ENCODE data around the gene TAAR6.
"Not testable (repeated sequence)": the region's sequence is repeated elsewhere in the genome, so short reads cannot be mapped to it uniquely, and the experiment has no call there.

Gene TAAR6

GRCh38 chr6:132570221-132570777 lies at the start of gene TAAR6:
TSS of gene TAAR6 (plus strand) at chr6:132570322. CDS start at chr6:132570322, 0 bp downstream.
- DNase-seq (ENCODE audit: low read depth in 2 of 2), result no peak

GRCh38 chr6:132520953-132521352 lies 49.2 kb upstream of the TAAR6 start:
- no peak for DNase-seq (ENCODE audit: low read depth in 2 of 2)

DNA sequence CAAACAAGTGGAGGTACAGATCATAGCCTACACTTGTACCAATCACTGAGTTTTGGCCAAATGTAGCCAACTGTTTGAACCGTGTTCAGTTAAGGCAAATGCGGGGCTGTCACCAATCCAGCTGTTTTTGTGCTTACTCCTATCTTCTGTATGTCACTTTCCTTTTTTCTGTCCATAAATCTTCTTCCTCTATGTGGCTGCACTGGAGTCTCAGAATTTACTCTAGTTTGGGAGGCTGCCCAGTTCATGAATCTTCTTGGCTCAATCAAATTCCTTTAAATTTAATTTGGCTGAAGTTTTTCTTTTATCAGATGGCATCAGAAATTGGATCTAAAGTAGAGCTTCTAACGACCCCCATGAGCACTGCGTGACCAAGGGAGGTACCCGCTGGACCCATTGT lies 45.5 kb upstream of the TAAR6 start:
- no peak for DNase-seq (ENCODE audit: low read depth in 2 of 2)

DNA sequence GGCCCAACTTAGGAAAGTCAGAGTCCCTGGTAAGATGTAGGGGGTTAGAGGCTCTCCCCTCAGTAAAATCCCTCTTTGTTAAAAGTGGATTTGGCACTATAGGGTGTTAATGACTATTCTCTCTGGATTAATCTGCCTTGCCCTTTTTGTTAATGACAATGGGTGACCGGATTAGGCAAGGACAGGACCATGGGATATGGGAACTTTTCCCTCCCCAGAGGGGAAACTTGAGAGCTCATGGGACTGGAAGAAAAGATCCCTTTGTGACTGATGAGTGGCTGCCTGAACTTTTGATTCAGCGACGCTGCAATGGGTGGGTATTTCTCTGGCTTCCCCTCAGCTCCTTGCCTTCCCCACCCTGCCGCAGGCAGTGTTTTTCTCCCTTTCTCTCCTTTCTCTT lies 44.3 kb upstream of the TAAR6 start:
- no peak for DNase-seq (ENCODE audit: low read depth in 2 of 2)

DNA sequence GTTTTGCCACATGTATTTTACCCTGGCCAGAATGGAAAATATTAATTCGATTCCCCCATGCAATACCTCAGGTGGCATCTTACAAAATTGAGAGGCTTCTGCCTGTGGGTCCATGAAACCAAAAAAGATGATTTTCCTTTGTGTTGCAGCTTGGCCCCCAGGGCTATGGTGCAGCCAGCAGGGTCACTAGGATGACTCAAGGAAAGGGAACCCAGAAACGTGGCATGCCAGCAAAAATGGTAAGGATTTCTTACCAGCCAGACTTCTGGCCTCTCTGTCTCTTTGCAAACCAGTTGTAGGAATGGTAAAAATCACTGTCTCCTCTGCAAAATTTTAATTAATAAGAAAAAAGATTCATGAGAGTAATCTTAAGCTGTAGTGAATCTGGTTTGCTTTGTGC lies 43.7 kb upstream of the TAAR6 start:
- no peak for DNase-seq (ENCODE audit: low read depth in 2 of 2)

DNA sequence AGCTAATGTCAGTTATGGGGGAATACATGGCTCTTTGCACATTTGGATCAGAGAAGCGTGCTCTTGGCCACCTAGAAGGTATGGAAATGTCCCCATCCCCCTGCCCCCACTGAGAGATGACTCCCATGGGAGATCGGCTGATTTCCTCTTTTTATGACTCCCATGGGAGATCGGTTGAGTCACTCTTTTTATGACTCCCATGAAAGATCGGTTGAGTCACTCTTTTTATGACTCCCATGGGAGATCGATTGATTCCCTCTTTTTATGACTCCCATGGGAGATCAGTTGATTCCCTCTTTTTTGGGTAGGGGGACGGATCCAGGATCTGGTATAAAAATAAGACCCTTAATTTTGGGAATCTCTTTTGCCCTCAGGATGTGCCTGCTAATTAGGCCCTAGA lies 42.3 kb upstream of the TAAR6 start:
- no peak for DNase-seq (ENCODE audit: low read depth in 2 of 2)

DNA sequence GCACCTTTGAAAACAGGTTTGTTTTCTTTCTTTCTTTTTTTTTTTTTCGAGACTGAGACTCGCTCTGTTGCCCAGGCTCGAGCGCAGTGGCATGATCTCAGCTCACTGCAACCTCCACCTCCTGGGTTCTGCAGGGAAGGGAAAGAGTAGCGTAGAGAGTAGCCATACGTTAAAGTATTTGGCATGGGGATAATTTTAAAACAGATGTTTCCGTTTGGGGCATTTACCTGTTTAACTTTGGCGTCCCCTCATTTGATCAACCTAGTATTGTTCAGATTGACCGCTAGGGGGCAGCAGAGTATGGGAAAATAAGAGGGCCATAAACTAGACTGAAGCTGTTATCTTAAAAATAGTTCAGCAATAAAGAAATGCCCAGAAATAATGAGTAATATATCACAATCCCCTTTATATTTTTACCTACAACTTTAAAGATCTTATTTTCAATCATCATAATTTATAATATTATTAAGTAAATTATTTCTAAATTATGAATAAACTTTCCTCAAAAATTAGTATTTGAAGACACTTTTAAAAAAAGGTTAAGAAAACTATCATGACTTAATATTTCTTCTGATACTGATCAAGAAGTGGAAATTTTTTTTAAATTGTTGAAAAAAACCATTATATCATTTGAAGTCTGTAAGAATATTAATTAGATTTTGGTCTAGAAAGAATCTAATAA lies 39.7 kb upstream of the TAAR6 start:
- DNase-seq (ENCODE audit: low read depth in 2 of 2), result peak in 1 of 2 donors; percentile 27

GRCh38 chr6:132534546-132534945 lies 35.6 kb upstream of the TAAR6 start:
- not testable (repeated sequence) for DNase-seq (ENCODE audit: low read depth in 2 of 2)

- DNase-seq (ENCODE audit: low read depth in 2 of 2), result no peak
Observed at GRCh38 chr6:132537145-132537544, 33.0 kb upstream of the TAAR6 start.

DNA sequence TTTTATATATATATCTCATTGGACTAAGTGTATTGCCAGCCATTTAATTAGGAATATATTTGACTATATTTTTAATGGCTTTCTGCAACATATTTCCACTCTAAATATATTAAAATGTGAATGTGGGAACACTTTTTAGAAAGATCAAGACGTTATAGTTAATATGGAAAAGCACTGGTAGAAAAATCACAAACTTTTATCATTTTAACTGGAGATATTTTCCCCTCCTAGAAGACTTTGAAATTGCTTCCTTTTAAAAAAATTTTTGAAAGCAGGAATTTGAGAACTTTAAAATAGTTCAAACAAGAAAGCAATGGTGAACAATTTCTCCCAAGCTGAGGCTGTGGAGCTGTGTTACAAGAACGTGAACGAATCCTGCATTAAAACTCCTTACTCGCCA lies 32.1 kb upstream of the TAAR6 start, which contains the start of gene TAAR9:
TSS of gene TAAR9 (plus strand) at position 301 of the 400 bp plus-strand sequence. CDS start at position 314, 13 bp downstream.
- DNase-seq (ENCODE audit: low read depth in 2 of 2), result no peak

DNA sequence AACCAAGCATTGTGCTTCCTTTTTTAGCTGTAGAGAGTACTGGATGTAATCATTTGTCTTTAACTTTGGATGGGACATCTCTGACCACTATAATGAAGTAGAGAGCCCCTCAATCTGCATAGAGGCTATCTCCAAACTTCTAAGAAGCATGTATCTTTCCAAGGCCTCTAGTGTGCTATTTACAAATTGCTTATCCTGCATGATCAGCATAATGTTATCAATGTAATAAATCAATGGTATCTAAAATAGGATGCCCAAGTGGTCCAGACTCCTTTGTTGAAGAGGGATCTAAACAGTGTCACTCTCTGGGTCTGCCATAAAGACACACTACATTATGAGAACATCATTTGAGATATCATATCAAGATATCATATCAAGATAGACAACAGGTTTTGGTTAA lies 25.3 kb upstream of the TAAR6 start:
- DNase-seq (ENCODE audit: low read depth in 2 of 2), result no peak

GRCh38 chr6:132548746-132549463 lies 21.2 kb upstream of the TAAR6 start:
- no peak for DNase-seq (ENCODE audit: low read depth in 2 of 2)

GRCh38 chr6:132551214-132551613 lies 18.9 kb upstream of the TAAR6 start:
- no peak for DNase-seq (ENCODE audit: low read depth in 2 of 2)

GRCh38 chr6:132552372-132552771 lies 17.8 kb upstream of the TAAR6 start, which contains the start of gene TAAR8:
TSS of gene TAAR8 (plus strand) at chr6:132552672. CDS start at chr6:132552693, 21 bp downstream.
- no peak for DNase-seq (ENCODE audit: low read depth in 2 of 2)

DNA sequence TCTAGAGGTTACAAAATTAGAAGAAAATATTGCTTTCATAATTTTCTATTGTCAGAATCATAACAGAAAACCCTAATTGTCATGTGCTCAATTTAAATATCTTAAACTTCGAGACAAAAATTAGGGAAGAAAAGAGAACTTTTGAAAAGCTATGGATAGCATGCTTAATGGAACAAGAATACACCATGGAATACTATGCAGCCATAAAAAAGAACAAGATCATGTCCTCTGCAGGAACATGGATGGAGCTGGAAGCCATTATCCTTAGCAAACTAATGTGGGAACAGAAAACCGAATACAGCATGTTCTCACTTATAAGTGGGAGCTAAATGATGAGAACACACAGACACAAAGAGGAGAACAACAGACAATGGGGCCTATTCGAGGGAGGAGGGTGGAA lies 10.0 kb upstream of the TAAR6 start:
- not testable (repeated sequence) for DNase-seq (ENCODE audit: low read depth in 2 of 2)

DNA sequence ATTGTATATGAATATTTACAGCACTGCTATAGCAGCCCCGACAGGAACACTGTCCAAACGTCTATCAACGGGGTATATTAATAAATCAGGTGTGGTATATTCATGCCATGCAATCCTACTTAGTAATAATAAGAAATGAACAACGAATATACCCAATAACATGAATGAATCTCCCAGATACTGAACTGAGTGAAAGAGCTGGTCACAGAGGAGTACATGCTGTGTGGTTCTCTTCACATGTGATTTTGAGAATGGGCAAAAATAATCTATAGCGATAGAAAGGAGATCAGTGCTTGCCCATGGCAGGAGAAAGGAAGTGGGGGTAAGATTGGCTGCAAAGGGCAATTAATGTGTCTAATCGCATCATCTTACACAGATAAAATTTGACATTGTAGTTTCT lies 3.7 kb upstream of the TAAR6 start:
- no peak for DNase-seq (ENCODE audit: low read depth in 2 of 2)

DNA sequence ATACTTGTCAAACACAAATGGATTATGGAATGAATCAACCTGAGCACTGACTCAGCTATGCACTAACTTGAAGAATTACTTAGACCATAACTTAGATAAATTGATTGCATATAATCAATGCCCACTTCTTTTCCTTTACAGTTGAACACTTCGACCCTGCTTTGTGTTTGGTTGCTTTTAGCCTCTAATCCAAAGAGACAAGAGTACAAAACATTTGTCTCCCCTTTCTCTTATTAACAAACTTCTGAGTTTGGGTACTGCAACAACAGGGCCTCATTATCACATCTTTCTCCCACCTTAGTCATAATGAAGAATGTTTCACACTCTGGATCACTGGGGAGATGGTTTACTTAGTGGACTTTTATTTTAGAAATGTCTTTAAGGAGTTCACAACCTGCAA lies 2.6 kb upstream of the TAAR6 start:
- DNase-seq (ENCODE audit: low read depth in 2 of 2), result no peak

GRCh38 chr6:132568611-132569010 lies 1.5 kb upstream of the TAAR6 start:
- no peak for DNase-seq (ENCODE audit: low read depth in 2 of 2)

GRCh38 chr6:132569170-132569569 lies 952 bp upstream of the TAAR6 start:
- no peak for DNase-seq (ENCODE audit: low read depth in 2 of 2)

GRCh38 chr6:132571774-132572173 lies 1.7 kb downstream of the TAAR6 start:
- no peak for DNase-seq (ENCODE audit: low read depth in 2 of 2)

DNA sequence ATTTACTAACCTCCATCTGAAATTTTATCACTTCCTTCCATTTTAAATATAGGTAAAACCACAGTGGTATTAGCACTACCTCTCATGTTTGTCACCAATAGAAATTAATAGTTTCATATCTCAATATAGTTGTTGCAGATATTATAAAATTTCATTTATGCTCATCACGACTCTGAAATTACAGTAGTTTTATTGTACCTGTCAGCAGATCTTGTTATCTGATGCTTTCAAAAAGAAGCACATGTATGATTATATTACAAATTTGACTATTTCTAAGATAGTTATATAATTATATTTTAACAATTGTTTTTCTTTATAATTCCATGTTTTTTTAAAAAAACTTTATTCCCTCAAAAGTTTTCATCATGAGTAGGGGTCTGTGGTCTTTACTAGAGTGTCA lies 14.6 kb downstream of the TAAR6 start:
- DNase-seq (ENCODE audit: low read depth in 2 of 2), result no peak

DNA sequence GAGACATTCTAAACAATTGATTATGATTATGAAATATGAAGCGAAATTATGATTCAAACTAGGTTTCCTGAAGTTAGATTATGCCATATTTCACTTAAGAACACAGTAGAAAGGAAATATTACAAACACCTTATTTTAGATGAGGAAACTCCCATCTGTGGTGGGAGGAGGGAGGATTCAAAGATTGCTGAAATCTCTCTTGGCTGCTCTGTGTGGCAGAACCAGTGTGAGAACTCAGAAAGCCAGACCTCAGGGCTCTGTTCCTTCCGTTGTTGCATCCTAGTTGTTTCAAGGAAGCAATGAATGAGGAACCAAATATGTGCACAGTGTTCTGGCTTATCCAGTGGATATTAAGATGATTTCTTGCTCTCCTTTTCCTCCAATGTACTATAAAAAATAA lies 17.3 kb downstream of the TAAR6 start:
- no peak for DNase-seq (ENCODE audit: low read depth in 2 of 2)

DNA sequence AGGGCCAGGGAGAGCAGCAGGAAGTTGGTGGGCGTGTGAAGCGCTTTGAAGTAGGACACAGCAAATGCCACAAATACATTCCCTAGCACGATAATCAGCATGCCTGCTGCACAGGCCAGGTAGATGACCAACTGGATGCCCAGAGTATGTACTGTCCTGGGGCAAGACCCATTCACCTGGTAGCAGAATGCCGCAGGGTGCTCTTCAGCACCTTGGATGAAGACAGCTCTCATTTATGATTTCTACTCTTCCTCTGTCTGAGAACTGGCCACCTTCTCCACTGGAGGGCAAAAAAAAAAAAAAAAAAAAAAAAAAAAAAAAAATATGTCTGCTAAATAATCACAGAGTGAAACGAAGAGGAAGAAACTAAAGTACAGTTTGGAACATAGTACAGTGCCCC lies 19.3 kb downstream of the TAAR6 start, which contains the start of gene TAAR5:
TSS of gene TAAR5 (minus strand) at position 288 of the 400 bp plus-strand sequence. CDS start at position 233, 55 bp downstream.
- DNase-seq (ENCODE audit: low read depth in 2 of 2), result no peak

Measured in stimulated activated CD8-positive, alpha-beta memory T cell treated with anti-CD3 and anti-CD28 coated beads, Interleukin-15, amount 100 ng/mL, for 4 hours (primary cell).